H1 (cell line): Measurements from ENCODE around the gene RPS3. TPM values are rescaled to one million over a fixed set of nuclear protein-coding genes. Genes with fewer than 3 reads are reported as not detected.

Source experiments
- CTCF ChIA-PET: fragments of 300-600 bp; sonication (Branson Sonifier 250); formaldehyde crosslinking; loops from one replicate; lab custom pipeline; 2021; ENCODE audit not compliant: partially characterized antibody; lab: Charles Lee
- POLR2A ChIA-PET: fragments of 300-600 bp; sonication (Branson Sonifier 250); formaldehyde crosslinking; loops from one replicate; lab custom pipeline; 2021; ENCODE audit warnings: inconsistent platforms; ENCODE audit not compliant: partially characterized antibody; lab: Charles Lee
- DNase-seq, 2 experiments: peaks; one replicate each; pipeline versions ENCODE4 v3.0.0 to v3.0.0-alpha.2; 2010 to 2022; ENCODE audit warnings: low spot score in 2 of 2, low read depth in 1 of 2, mixed read lengths in 1 of 2
- FAIRE-seq: peaks from 2 replicates; lab custom pipeline; 2011; peaks lifted over from hg19 to GRCh38; lab: Jason Lieb, UNC
- H2AFZ ChIP-seq: 2 replicates; pipeline ENCODE4 v1.8.1; 2012; ENCODE audit warnings: low read length, inconsistent platforms
- H2AK5ac ChIP-seq: 2 replicates; pipeline ENCODE4 v1.6.1; 2013; ENCODE audit warnings: low read depth, low read length
- H2BK120ac ChIP-seq: replicated peaks from 2 replicates; pipeline ENCODE3; 2013; ENCODE audit warnings: low read depth, low read length, inconsistent platforms
- H2BK12ac ChIP-seq: 2 replicates; pipeline ENCODE4 v1.6.1; 2013; ENCODE audit warnings: low read depth, low read length
- H2BK15ac ChIP-seq: 2 replicates; pipeline ENCODE4 v1.6.1; 2013; ENCODE audit warnings: low read length
- H2BK20ac ChIP-seq: 2 replicates; pipeline ENCODE4 v1.6.1; 2013; ENCODE audit warnings: low read length
- H2BK5ac ChIP-seq: 2 replicates; pipeline ENCODE4 v1.6.1; 2013; ENCODE audit warnings: low read depth, low read length
- H3K14ac ChIP-seq: 2 replicates; pipeline ENCODE4 v1.6.1; 2013; ENCODE audit warnings: inconsistent platforms; ENCODE audit not compliant: insufficient read length
- H3K18ac ChIP-seq: 2 replicates; pipeline ENCODE4 v1.6.1; 2013; ENCODE audit warnings: low read length; ENCODE audit errors: extremely low read depth
- H3K23ac ChIP-seq: 2 replicates; pipeline ENCODE4 v1.6.1; 2013; ENCODE audit warnings: inconsistent platforms; ENCODE audit not compliant: insufficient read length
- H3K23me2 ChIP-seq: 2 replicates; pipeline ENCODE4 v1.6.1; 2013; ENCODE audit warnings: low read depth, low read length
- H3K27ac ChIP-seq: 2 replicates; pipeline ENCODE4 v1.6.1; 2011; ENCODE audit warnings: low read depth, low read length, inconsistent platforms
- H3K27me3 ChIP-seq, 4 experiments: replicated peaks in 1 of 4; 1 replicate in 1 of 4; 2 replicates in 3 of 4; pipeline versions ENCODE4 v1.6.1 to v1.8.1; 2011 to 2013; ENCODE audit warnings: low read length in 3 of 4, mild to moderate bottlenecking in 3 of 4, inconsistent platforms in 2 of 4, mixed read lengths in 2 of 4, moderate library complexity in 1 of 4; ENCODE audit not compliant: control insufficient read depth in 3 of 4, insufficient read depth in 3 of 4; ENCODE audit errors: extremely low read depth in 1 of 4
- H3K36me3 ChIP-seq, 4 experiments: 2 replicates each; pipeline versions ENCODE4 v1.6.1 to v1.8.1; 2011 to 2013; ENCODE audit warnings: mild to moderate bottlenecking in 4 of 4, low read length in 3 of 4, moderate library complexity in 2 of 4, control low read depth in 1 of 4, inconsistent platforms in 1 of 4; ENCODE audit not compliant: insufficient read depth in 4 of 4, control insufficient read depth in 2 of 4
- H3K4ac ChIP-seq: replicated peaks from 2 replicates; pipeline ENCODE3; 2013; ENCODE audit warnings: low read length, low read depth, mixed read lengths, inconsistent platforms; ENCODE audit not compliant: insufficient read length
- H3K4me1 ChIP-seq, 4 experiments: replicated peaks in 1 of 4; 1 replicate in 1 of 4; 2 replicates in 3 of 4; pipeline versions ENCODE4 v1.6.1 to v1.8.1; 2011 to 2013; ENCODE audit warnings: low read length in 3 of 4, inconsistent platforms in 2 of 4, mixed read lengths in 1 of 4; ENCODE audit not compliant: insufficient read depth in 4 of 4, control insufficient read depth in 3 of 4
- H3K4me2 ChIP-seq, 2 experiments: 2 replicates each; pipeline versions ENCODE4 v1.6.1 to v1.8.1; 2011 to 2013; ENCODE audit warnings: low read depth in 2 of 2, low read length in 2 of 2, control low read depth in 1 of 2, inconsistent platforms in 1 of 2, mild to moderate bottlenecking in 1 of 2; ENCODE audit not compliant: insufficient read depth in 1 of 2
- H3K4me3 ChIP-seq, 4 experiments: fragments of 200-600, 300-600 bp in 1 of 4; sonication (generic), shearing (Covaris generic), sonication (Bioruptor Twin) in 1 of 4; 2 replicates each; pipeline versions ENCODE4 v1.5.1 to v1.8.1; 2011 to 2016; ENCODE audit warnings: low read length in 4 of 4, low read depth in 3 of 4, control low read depth in 2 of 4, inconsistent platforms in 2 of 4, mild to moderate bottlenecking in 2 of 4, mixed read lengths in 1 of 4, moderate library complexity in 1 of 4; ENCODE audit not compliant: insufficient read depth in 2 of 4; ENCODE audit errors: extremely low read depth in 1 of 4
- H3K56ac ChIP-seq: replicated peaks from 2 replicates; pipeline ENCODE3; 2013; ENCODE audit warnings: low read depth, mild to moderate bottlenecking, mixed read lengths, low read length, inconsistent platforms; ENCODE audit not compliant: insufficient read length
- H3K79me1 ChIP-seq: 2 replicates; pipeline ENCODE4 v1.6.1; 2013; ENCODE audit warnings: low read depth, low read length, control low read depth
- H3K79me2 ChIP-seq, 2 experiments: 2 replicates each; pipeline versions ENCODE4 v1.6.1 to v1.8.1; 2012 to 2013; ENCODE audit warnings: low read length in 2 of 2, mild to moderate bottlenecking in 2 of 2, inconsistent platforms in 1 of 2; ENCODE audit not compliant: insufficient read depth in 2 of 2, control insufficient read depth in 1 of 2
- H3K9ac ChIP-seq, 4 experiments: replicated peaks in 1 of 4; 1 replicate in 1 of 4; 2 replicates in 3 of 4; pipeline versions ENCODE4 v1.6.1 to v1.8.1; 2011 to 2013; ENCODE audit warnings: low read depth in 3 of 4, low read length in 3 of 4, control low read depth in 2 of 4, mild to moderate bottlenecking in 2 of 4, moderate library complexity in 2 of 4, inconsistent platforms in 1 of 4; ENCODE audit errors: extremely low read depth in 1 of 4
- H3K9me3 ChIP-seq, 2 experiments: 2 replicates each; pipeline versions ENCODE4 v1.6.1 to v1.8.1; 2012 to 2013; ENCODE audit warnings: mild to moderate bottlenecking in 2 of 2, moderate library complexity in 2 of 2, control low read depth in 1 of 2, inconsistent platforms in 1 of 2, low read depth in 1 of 2, low read length in 1 of 2, mixed read lengths in 1 of 2; ENCODE audit not compliant: insufficient read depth in 2 of 2
- H4K20me1 ChIP-seq, 2 experiments: replicated peaks in 1 of 2; 2 replicates each; pipeline versions ENCODE3 to v1.8.1; 2011 to 2013; ENCODE audit warnings: inconsistent platforms in 2 of 2, low read length in 2 of 2, mild to moderate bottlenecking in 1 of 2; ENCODE audit not compliant: insufficient read depth in 2 of 2, control insufficient read depth in 1 of 2
- H4K5ac ChIP-seq: 2 replicates; pipeline ENCODE4 v1.6.1; 2013; ENCODE audit warnings: low read length, low read depth, mixed read lengths, inconsistent platforms; ENCODE audit not compliant: insufficient read length
- H4K8ac ChIP-seq: 2 replicates; pipeline ENCODE4 v1.8.0; 2013; ENCODE audit warnings: mild to moderate bottlenecking, moderate library complexity, low read length, inconsistent platforms; ENCODE audit not compliant: insufficient read depth; ENCODE audit errors: extremely low read depth
- H4K91ac ChIP-seq: replicated peaks from 2 replicates; pipeline ENCODE3; 2013; ENCODE audit warnings: low read length, mixed read lengths, inconsistent platforms; ENCODE audit not compliant: insufficient read length
- ASH2L ChIP-seq: fragments of 200-600, 300-600 bp; sonication (generic); IDR thresholded peaks from one replicate; pipeline ENCODE4 v1.7.1; 2017; ENCODE audit warnings: low read length
- BRCA1 ChIP-seq: IDR thresholded peaks from 2 replicates; pipeline ENCODE4 v1.6.1; 2012; ENCODE audit warnings: low read depth, low read length, improper control_type of control experiment
- CTBP2 ChIP-seq: IDR thresholded peaks from 2 replicates; pipeline ENCODE4 v1.7.0; 2011; ENCODE audit warnings: borderline replicate concordance, mild to moderate bottlenecking, moderate library complexity, mixed read lengths, low read length; ENCODE audit not compliant: insufficient read depth, insufficient read length
- EZH2 ChIP-seq: fragments of 200-600 bp; sonication (generic); IDR thresholded peaks from 2 replicates; pipeline ENCODE4 v1.7.1; 2012; ENCODE audit warnings: low read depth, mild to moderate bottlenecking, moderate library complexity, low read length, inconsistent platforms; ENCODE audit not compliant: severe bottlenecking
- FOSL1 ChIP-seq: IDR thresholded peaks from 2 replicates; pipeline ENCODE4 v1.6.1; 2011; ENCODE audit warnings: mild to moderate bottlenecking, low read depth, low read length, moderate library complexity; ENCODE audit not compliant: insufficient read depth
- GTF2F1 ChIP-seq: IDR thresholded peaks from 2 replicates; pipeline ENCODE4 v1.6.1; 2012; ENCODE audit warnings: low read depth, low read length, improper control_type of control experiment, borderline replicate concordance
- MAX ChIP-seq: IDR thresholded peaks from 2 replicates; pipeline ENCODE4 v1.6.1; 2012; ENCODE audit warnings: inconsistent platforms
- PHF8 ChIP-seq: fragments of 200-600 bp; sonication (generic); conservative IDR thresholded peaks from 2 replicates; pipeline ENCODE4 v1.7.1; 2012; ENCODE audit warnings: low read depth, mild to moderate bottlenecking, inconsistent platforms, low read length, moderate library complexity
- POU5F1 ChIP-seq: IDR thresholded peaks from 2 replicates; pipeline ENCODE4 v1.6.1; 2011; ENCODE audit warnings: low read depth, mild to moderate bottlenecking, low read length, moderate library complexity
- RBBP5 ChIP-seq: IDR thresholded peaks from 2 replicates; pipeline ENCODE4 v1.7.1; 2012; ENCODE audit warnings: low read depth, mild to moderate bottlenecking, inconsistent platforms, low read length, moderate library complexity, borderline replicate concordance
- SIX5 ChIP-seq: IDR thresholded peaks from 2 replicates; pipeline ENCODE4 v1.6.1; 2011; ENCODE audit warnings: mild to moderate bottlenecking, low read depth, low read length
- SP4 ChIP-seq: IDR thresholded peaks from 2 replicates; pipeline ENCODE4 v1.6.1; 2012; ENCODE audit warnings: low read length, inconsistent platforms
- SUZ12 ChIP-seq: fragments of 200-600 bp; sonication (generic); IDR thresholded peaks from 2 replicates; pipeline ENCODE4 v1.6.1; 2012; ENCODE audit warnings: mild to moderate bottlenecking, inconsistent platforms, low read length, moderate library complexity, mixed read lengths
- ZNF274 ChIP-seq: IDR thresholded peaks from 2 replicates; pipeline ENCODE4 v1.7.0; 2012; ENCODE audit warnings: low read length, borderline replicate concordance; ENCODE audit errors: extremely low read depth
- WGBS, 2 experiments: shearing (Covaris generic) in 1 of 2; methylation state at CpG; one replicate each; pipeline versions ENCODE4 v1.1.6 to v1.1.7; 2013 to 2015; ENCODE audit warnings: low lambda C conversion rate in 2 of 2, mixed read lengths in 2 of 2, inconsistent platforms in 1 of 2, low coverage in 1 of 2, missing lambda C conversion rate in 1 of 2; ENCODE audit not compliant: insufficient replicate concordance in 2 of 2, insufficient coverage in 1 of 2, insufficient read length in 1 of 2; ENCODE audit errors: extremely low coverage in 1 of 2, missing lambda C conversion rate in 1 of 2; 5-methylcytosine and 5-hydroxymethylcytosine counted together
- polyA plus RNA-seq, 7 experiments: library from polyadenylated mRNA; depleted of rRNA in 3 of 7; stranded (reverse) in 5 of 7; unstranded in 2 of 7; fragments of >200 nt in 5 of 7; fragments of 200-250 nt in 2 of 7; gene quantifications; 1 replicate in 5 of 7; 2 replicates in 1 of 7; 4 replicates in 1 of 7; pipeline versions ENCODE4 v1.2.1 to v1.2.3, GENCODE V29; 2011 to 2013; ENCODE audit warnings: missing spikeins in 2 of 7, mixed read lengths in 2 of 7
- total RNA-seq: library from RNA; stranded (reverse); fragmentation: NEBNext Ultra II Directional; extraction: Animal tissue kit (Norgen Biotek cat#: 25700); gene quantifications from 2 replicates; pipeline ENCODE4 v1.2.1, GENCODE V29; 2021

RPS3 gene
- total and polyA plus RNA-seq, 2 of the 8 experiments (the other 6 are each of a cell fraction or from before 2014, with no cell fraction given) = 3,813 to 4,194 TPM

- no peaks in the 10 kb centered on the region for H3K36me3 ChIP-seq
- no peaks in the 10 kb centered on the region for H3K79me2 ChIP-seq
- CTCF ChIA-PET = interaction anchor here (0.5 to 3.9 kb wide), 14 partner anchors 8 to 95 kb away, joined by 3 to 25 read pairs (median 4); partner anchors contain the start of gene ARRB1
- no peak overlapping the region for H3K27ac ChIP-seq
- WGBS, 2 experiments = 88 to 100% methylated on average over 2 to 4 of the region's 4 CpGs
- H2BK12ac ChIP-seq = no peak overlapping the region
- no peak for FAIRE-seq
- H2BK15ac ChIP-seq = no peak overlapping the region
- POLR2A ChIA-PET = interaction anchor here (1.1 to 1.7 kb wide), 3 partner anchors 12 to 26 kb away, joined by 3 to 6 read pairs (median 4); no protein-coding TSS in a partner anchor
- H3K79me1 ChIP-seq = no peaks in the 10 kb centered on the region
- H3K9ac ChIP-seq = no peak overlapping the region
- no peaks in the 10 kb centered on the region; a peak in 1 of 7 replicates for H3K27me3 ChIP-seq
- no peak overlapping the region for H3K23ac ChIP-seq
- H4K20me1 ChIP-seq = no peaks in the 10 kb centered on the region
- H2BK20ac ChIP-seq = no peak overlapping the region; the same call in 1 of the 2 replicates
- no peak overlapping the region for H2AFZ ChIP-seq
- H4K8ac ChIP-seq = no peak overlapping the region
- no peak overlapping the region for H2AK5ac ChIP-seq
- H3K56ac ChIP-seq = no peak overlapping the region
- H3K18ac ChIP-seq = no peak overlapping the region
- H4K91ac ChIP-seq = no peak overlapping the region
- no peak overlapping the region for H2BK120ac ChIP-seq
- H3K4ac ChIP-seq = no peak overlapping the region
- no peak for DNase-seq
- no peak overlapping the region for H4K5ac ChIP-seq
- no peak overlapping the region for H3K14ac ChIP-seq
- H2BK5ac ChIP-seq = no peak overlapping the region
- H3K4me1 ChIP-seq = no peaks in the 10 kb centered on the region
- no peaks in the 10 kb centered on the region for H3K9me3 ChIP-seq
- H3K4me2 ChIP-seq = no peak overlapping the region
- H3K23me2 ChIP-seq = no peaks in the 10 kb centered on the region
- no peak overlapping the region for H3K4me3 ChIP-seq
- TF ChIP-seq ASH2L (no peak), SIX5 (no peak), SP4 (no peak), RBBP5 (no peak), POU5F1 (no peak), MAX (no peak), PHF8 (no peak), CTBP2 (no peak), EZH2 (no peak), SUZ12 (no peak), BRCA1 (no peak), GTF2F1 (no peak), FOSL1 (no peak), ZNF274 (no peak)
These were observed 24.7 kb upstream of the RPS3 start for GRCh38 chr11:75374646-75375045.
